ENCODE measurements around the gene DZIP1. TPM values are rescaled to one million over a fixed set of nuclear protein-coding genes. Genes with fewer than 3 reads are reported as not detected.

Gene DZIP1
- total RNA-seq, 4 donors from 2014 or later: 8.5 to 11.2 (median 9.6) TPM

GRCh38 chr13:95623141-95623540 lies 21.4 kb downstream of the DZIP1 start:
- no peak for TF ChIP-seq CTCF (IDR thresholded peaks at IDR 0.05; ENCODE audit: low read depth)

- no peak for TF ChIP-seq CTCF (IDR thresholded peaks at IDR 0.05; ENCODE audit: low read depth)
Observed at GRCh38 chr13:95620825-95621498, 23.5 kb downstream of the DZIP1 start.

- no peak for TF ChIP-seq CTCF (IDR thresholded peaks at IDR 0.05; ENCODE audit: low read depth)
Observed at GRCh38 chr13:95620030-95620824, 24.3 kb downstream of the DZIP1 start.

GRCh38 chr13:95615539-95615938 lies 29.0 kb downstream of the DZIP1 start:
- TF ChIP-seq CTCF (IDR thresholded peaks at IDR 0.05; ENCODE audit: low read depth): no peak

- TF ChIP-seq CTCF (IDR thresholded peaks at IDR 0.05; ENCODE audit: low read depth): no peak
Observed at GRCh38 chr13:95614641-95615245, 29.8 kb downstream of the DZIP1 start.

- TF ChIP-seq CTCF (IDR thresholded peaks at IDR 0.05; ENCODE audit: low read depth): no peak
Observed at GRCh38 chr13:95608640-95609323, 35.7 kb downstream of the DZIP1 start.

- no peak for TF ChIP-seq CTCF (IDR thresholded peaks at IDR 0.05; ENCODE audit: low read depth)
Observed at GRCh38 chr13:95607366-95607765, 37.1 kb downstream of the DZIP1 start.

Data from subcutaneous adipose tissue (tissue), 4 donors.